Measurements from ENCODE around the gene FFAR2. TPM values are rescaled to one million over a fixed set of nuclear protein-coding genes. Genes with fewer than 3 reads are reported as not detected.

The FFAR2 gene
- total and polyA plus RNA-seq, 11 donors = 0.12 to 3.4 (median 0.38) TPM; not detected in 2

- H3K4me1 ChIP-seq = no peaks in the 10 kb centered on the region
- H3K9me3 ChIP-seq = no peaks in the 10 kb centered on the region
- intact Hi-C loops (cut with DNase I) = no loop called here
- WGBS, 4 donors = 81 to 89% (median 87%) methylated on average over 16 of the region's 16 CpGs
- no peak overlapping the region for H3K4me3 ChIP-seq
- H3K27me3 ChIP-seq = peaks cover 0 to 22% (median 0%) of the 10 kb centered on the region in 9 donors
- no peaks in the 10 kb centered on the region for H3K36me3 ChIP-seq
- DNase-seq = no peak
- no peak for ATAC-seq
- H3K27ac ChIP-seq = no peak overlapping the region
- TF ChIP-seq POLR2A (IDR thresholded peaks at IDR 0.05) = no peak
- TF ChIP-seq CTCF (IDR thresholded peaks at IDR 0.05) = no peak
Observed at GRCh38 chr19:35488677-35489076, 40.6 kb downstream of the FFAR2 start.

- no peak within 1 kb of the TSS for H3K4me3 ChIP-seq
- intact Hi-C loops (cut with DNase I) = loop anchor here in 2 of 10 donors (5.0 kb wide), 1 partner anchor 138 kb away; no protein-coding TSS in a partner anchor
- no peaks in the 10 kb centered on the region for H3K9me3 ChIP-seq
- DNase-seq (no peak), ATAC-seq (no peak)
- TF ChIP-seq CTCF (IDR thresholded peaks at IDR 0.05) (no peak), POLR2A (IDR thresholded peaks at IDR 0.05) (no peak)
- 83 to 93% (median 86%) methylated on average over 9 of the region's 9 CpGs for WGBS, 4 donors
- no peaks in the 10 kb centered on the region for H3K36me3 ChIP-seq
- H3K27ac ChIP-seq = no peak within 1 kb of the TSS
- H3K27me3 ChIP-seq = peaks cover 0 to 22% (median 0%) of the 10 kb centered on the region in 9 donors
- peaks cover 0 to 5% (median 2%) of the 10 kb centered on the region in 12 donors for H3K4me1 ChIP-seq
Observed at GRCh38 chr19:35490364-35490763, 42.3 kb downstream of the FFAR2 start, which contains the start of gene KRTDAP. KRTDAP (minus strand) TSS chr19:35490464; CDS start chr19:35490442, 22 bp downstream.

GRCh38 chr19:35491836-35492360 lies 43.8 kb downstream of the FFAR2 start:
- no peak for ATAC-seq
- no peak for TF ChIP-seq POLR2A (IDR thresholded peaks at IDR 0.05)
- no peak for TF ChIP-seq CTCF (IDR thresholded peaks at IDR 0.05)
- intact Hi-C loops (cut with DNase I) = loop anchor here in 2 of 10 donors (5.0 kb wide), 1 partner anchor 140 kb away; no protein-coding TSS in a partner anchor
- Histone ChIP-seq H3K4me1 (peaks cover 0 to 7% (median 2%) of the 10 kb centered on the region in 12 donors), H3K4me3 (no peak overlapping the region), H3K9me3 (no peaks in the 10 kb centered on the region), H3K36me3 (no peaks in the 10 kb centered on the region), H3K27ac (no peak overlapping the region), H3K27me3 (peaks cover 0 to 18% (median 0%) of the 10 kb centered on the region in 9 donors)
- DNase-seq = no peak
- WGBS, 4 donors = 81 to 90% (median 86%) methylated on average over 5 to 9 of the region's 9 CpGs

- Histone ChIP-seq H3K4me1 (peaks cover 0 to 7% (median 2%) of the 10 kb centered on the region in 12 donors), H3K9me3 (no peaks in the 10 kb centered on the region), H3K36me3 (no peaks in the 10 kb centered on the region), H3K27ac (no peak overlapping the region), H3K27me3 (peaks cover 0 to 8% (median 0%) of the 10 kb centered on the region in 9 donors), H3K4me3 (no peak overlapping the region)
- DNase-seq = no peak
- intact Hi-C loops (cut with DNase I) = loop anchor here in 5 of 10 donors (2.0 to 5.0 kb wide), 2 partner anchors 141 to 142 kb away; no protein-coding TSS in a partner anchor
- WGBS, 4 donors = 90 to 94% (median 92%) methylated on average over 9 of the region's 9 CpGs
- no peak for ATAC-seq
- TF ChIP-seq CTCF (IDR thresholded peaks at IDR 0.05) = no peak
Observed at GRCh38 chr19:35493971-35494370, 45.9 kb downstream of the FFAR2 start.
